Body of pancreas (tissue), 4 donors: ENCODE data around the gene NRP1.

Experiments
- CTCF ChIP-seq, 7 experiments: fragments of 450-650 bp in 4 of 7; fragments of 200-600 bp in 3 of 7; sonication (generic) in 3 of 7; IDR thresholded peaks; one replicate each; pipeline ENCODE4 v1.5.1; 2016 to 2019; ENCODE audit warnings: antibody characterized with exemption in 7 of 7
- POLR2A ChIP-seq, 3 donors: fragments of 450-650 bp; IDR thresholded peaks; one replicate each; pipeline ENCODE4 v1.6.1; 2016; ENCODE audit warnings: antibody characterized with exemption in 3 of 3, mild to moderate bottlenecking in 2 of 3

- no peak for TF ChIP-seq CTCF (IDR thresholded peaks at IDR 0.05)
- TF ChIP-seq POLR2A (IDR thresholded peaks at IDR 0.05) = no peak
Measured at GRCh38 chr10:33298110-33298509, 36.4 kb downstream of the NRP1 start.
